Spleen (tissue), 11 donors: Measurements from ENCODE around the gene CTBP1. TPM values are rescaled to one million over a fixed set of nuclear protein-coding genes. Genes with fewer than 3 reads are reported as not detected.
A peak's percentile ranks its signal among the peaks of the same experiment; 100 is the strongest.

Experiments used
- DNase-seq: peaks from one replicate; pipeline ENCODE4 v3.0.0-alpha.2; 2020
- H3K27ac ChIP-seq, 8 donors: fragments of 200-600 bp; sonication (generic) in 7 of 8; 1 replicate in 4 of 8; 2 replicates in 4 of 8; pipeline versions ENCODE4 v1.5.0 to v1.8.0; 2016 to 2021; ENCODE audit warnings: inconsistent platforms in 4 of 8, mild to moderate bottlenecking in 4 of 8, moderate library complexity in 1 of 8
- H3K27me3 ChIP-seq, 7 donors: fragments of 200-600 bp; sonication (generic) in 6 of 7; replicated peaks in 1 of 7; 1 replicate in 4 of 7; 2 replicates in 3 of 7; pipeline versions ENCODE4 v1.5.0 to v1.8.0; 2016 to 2021; ENCODE audit warnings: inconsistent platforms in 3 of 7, mild to moderate bottlenecking in 1 of 7
- H3K36me3 ChIP-seq, 6 donors: fragments of 200-600 bp; sonication (generic) in 5 of 6; 1 replicate in 4 of 6; 2 replicates in 2 of 6; pipeline versions ENCODE4 v1.5.0 to v1.8.0; 2016 to 2021; ENCODE audit warnings: inconsistent platforms in 2 of 6
- H3K4me1 ChIP-seq, 6 donors: fragments of 200-600 bp; sonication (generic) in 5 of 6; 1 replicate in 3 of 6; 2 replicates in 3 of 6; pipeline versions ENCODE4 v1.5.0 to v1.8.0; 2016 to 2021; ENCODE audit warnings: inconsistent platforms in 3 of 6
- H3K4me3 ChIP-seq, 8 donors: fragments of 200-600 bp; sonication (generic) in 7 of 8; 1 replicate in 4 of 8; 2 replicates in 4 of 8; pipeline versions ENCODE4 v1.5.0 to v1.8.0; 2016 to 2021; ENCODE audit warnings: inconsistent platforms in 4 of 8, mild to moderate bottlenecking in 4 of 8, moderate library complexity in 2 of 8
- H3K9me3 ChIP-seq, 8 donors: fragments of 200-600 bp; sonication (generic) in 7 of 8; 1 replicate in 4 of 8; 2 replicates in 4 of 8; pipeline versions ENCODE4 v1.5.0 to v1.8.0; 2016 to 2021; ENCODE audit warnings: inconsistent platforms in 4 of 8
- CTCF ChIP-seq, 11 experiments: fragments of 200-600 bp in 7 of 11; fragments of 450-650 bp in 4 of 11; sonication (generic) in 4 of 11; IDR thresholded peaks in 8 of 11; conservative IDR thresholded peaks in 3 of 11; 1 replicate in 7 of 11; 2 replicates in 4 of 11; pipeline versions ENCODE4 v1.4.0 to v1.8.0; 2016 to 2021; ENCODE audit warnings: antibody characterized with exemption in 11 of 11, inconsistent platforms in 4 of 11, mild to moderate bottlenecking in 1 of 11
- POLR2A ChIP-seq, 3 donors: fragments of 450-650 bp; IDR thresholded peaks; one replicate each; pipeline ENCODE4 v1.5.1; 2017; ENCODE audit warnings: antibody characterized with exemption in 3 of 3, mild to moderate bottlenecking in 1 of 3
- POLR2AphosphoS5 ChIP-seq, 3 donors: sonication (generic); formaldehyde crosslinking; IDR thresholded peaks; one replicate each; pipeline ENCODE4 v1.5.1; 2017; ENCODE audit warnings: antibody characterized with exemption in 3 of 3
- WGBS, 5 donors: extraction: QIAGEN DNeasy Blood & Tissue Kit in 3 of 5; methylation state at CpG; one replicate each; pipeline versions ENCODE4 v1.1.5 to v1.1.7; 2013 to 2018; 5-methylcytosine and 5-hydroxymethylcytosine counted together
- intact Hi-C: fragments of 100-400 bp; cut with DNase I; formaldehyde crosslinking; loops from one replicate; pipeline ENCODE4 v1.15.0; 2023; ENCODE audit warnings: low total_unique reads
- polyA plus RNA-seq, 3 donors: library from polyadenylated mRNA; stranded (reverse); fragments of 200-250 nt; gene quantifications; one replicate each; pipeline ENCODE4 v1.2.1, GENCODE V29; 2013
- total RNA-seq, 7 donors: library from RNA; depleted of rRNA in 3 of 7; stranded (reverse); fragments of >200 nt in 3 of 7; fragmentation: NEBNext Ultra II Directional in 4 of 7; extraction: Animal tissue kit (Norgen Biotek cat#: 25700) in 4 of 7; gene quantifications; one replicate each; pipeline versions ENCODE4 v1.1.0 to v1.2.1, GENCODE V29; 2016 to 2021
- donor health status: healthy with polysubstance abuse.
- donor health status: DM: no; HTN: no; CAD: no; lungs with moderate emphysema.
- donor health status: DM: no; HTN: no; CAD: no.
- donor health status: Bipolar disorder and iron deficiency.
- donor health status: healthy.
- donor health status: DM: no; HTN: no; CAD: no.
- donor health status: DM: yes; HTN: yes; CAD: no.

CTBP1 gene
- total and polyA plus RNA-seq, 10 donors: 101 to 226 (median 187) TPM

GRCh38 chr4:1171311-1172227 lies 77.4 kb downstream of the CTBP1 start:
- peak overlapping the region; percentile 22 to 70 (median 40) for H3K4me3 ChIP-seq
- WGBS, 5 donors: 2 to 4% (median 3%) methylated on average over 14 to 88 of the region's 88 CpGs
- peak; percentile 88 for DNase-seq
- peaks cover 0 to 22% (median 0%) of the 10 kb centered on the region in 6 donors for H3K36me3 ChIP-seq
- TF ChIP-seq POLR2AphosphoS5 (IDR thresholded peaks at IDR 0.05) (peak in 2 of 3 donors; percentile 30 to 68), CTCF (IDR thresholded peaks at IDR 0.05 in 8 of 11, conservative IDR thresholded peaks at IDR 0.05 in 3 of 11) (no peak), POLR2A (IDR thresholded peaks at IDR 0.05) (no peak)
- H3K27me3 ChIP-seq: peaks cover 0 to 55% (median 30%) of the 10 kb centered on the region in 7 donors
- peak overlapping the region in 6 of 8 donors; percentile 44 to 76 (median 54) for H3K27ac ChIP-seq
- H3K9me3 ChIP-seq: no peaks in the 10 kb centered on the region
- intact Hi-C loops: no loop called here
- H3K4me1 ChIP-seq: peaks cover 13 to 72% (median 48%) of the 10 kb centered on the region in 6 donors

GRCh38 chr4:1170976-1171310 lies 78.0 kb downstream of the CTBP1 start:
- no peak for TF ChIP-seq POLR2A (IDR thresholded peaks at IDR 0.05)
- TF ChIP-seq CTCF (IDR thresholded peaks at IDR 0.05 in 8 of 11, conservative IDR thresholded peaks at IDR 0.05 in 3 of 11): no peak
- no peak for TF ChIP-seq POLR2AphosphoS5 (IDR thresholded peaks at IDR 0.05)
- H3K4me3 ChIP-seq: peak overlapping the region in 7 of 8 donors; percentile 36 to 70 (median 42)
- intact Hi-C loops: no loop called here
- H3K4me1 ChIP-seq: peaks cover 13 to 78% (median 48%) of the 10 kb centered on the region in 6 donors
- peaks cover 0 to 22% (median 0%) of the 10 kb centered on the region in 6 donors for H3K36me3 ChIP-seq
- peaks cover 0 to 55% (median 30%) of the 10 kb centered on the region in 7 donors for H3K27me3 ChIP-seq
- peak overlapping the region in 1 of 8 donors; percentile 76 for H3K27ac ChIP-seq
- 4 to 43% (median 21%) methylated on average over 5 to 42 of the region's 42 CpGs for WGBS, 5 donors
- no peaks in the 10 kb centered on the region for H3K9me3 ChIP-seq
- no peak for DNase-seq

GRCh38 chr4:1170156-1170975 lies 78.6 kb downstream of the CTBP1 start:
- H3K27ac ChIP-seq: peak overlapping the region in 1 of 8 donors; percentile 76
- peak; percentile 77 for DNase-seq
- 74 to 91% (median 80%) methylated on average over 18 to 37 of the region's 37 CpGs for WGBS, 5 donors
- H3K27me3 ChIP-seq: peaks cover 0 to 55% (median 30%) of the 10 kb centered on the region in 7 donors
- TF ChIP-seq POLR2AphosphoS5 (IDR thresholded peaks at IDR 0.05): no peak
- no peak for TF ChIP-seq CTCF (IDR thresholded peaks at IDR 0.05 in 8 of 11, conservative IDR thresholded peaks at IDR 0.05 in 3 of 11)
- no peak for TF ChIP-seq POLR2A (IDR thresholded peaks at IDR 0.05)
- peak overlapping the region in 6 of 8 donors; percentile 36 to 70 (median 40) for H3K4me3 ChIP-seq
- no peaks in the 10 kb centered on the region for H3K9me3 ChIP-seq
- intact Hi-C loops: no loop called here
- peaks cover 0 to 22% (median 0%) of the 10 kb centered on the region in 6 donors for H3K36me3 ChIP-seq
- H3K4me1 ChIP-seq: peaks cover 13 to 80% (median 48%) of the 10 kb centered on the region in 6 donors
